ENCODE measurements around the gene MICAL2. TPM values are rescaled to one million over a fixed set of nuclear protein-coding genes. Genes with fewer than 3 reads are reported as not detected.

MICAL2 gene
- total and polyA plus RNA-seq, 2 of the 8 experiments (the other 6 are each of a cell fraction or from before 2014, with no cell fraction given): 1.3 to 4.1 TPM

GRCh38 chr11:12288212-12288930, 178.0 kb downstream of the MICAL2 start:
- FAIRE-seq: peak; percentile 90
- Histone ChIP-seq H3K36me3 (ENCODE audit: control insufficient read depth in 2 of 4, insufficient read depth in 4 of 4, low read length in 3 of 4) (no peaks in the 10 kb centered on the region), H3K79me2 (ENCODE audit: control insufficient read depth in 1 of 2, insufficient read depth in 2 of 2, low read length in 2 of 2) (no peaks in the 10 kb centered on the region), H3K14ac (ENCODE audit: insufficient read length) (no peak overlapping the region), H2AFZ (ENCODE audit: low read length) (peak overlapping the region; percentile 71; the same call in 1 of the 2 replicates), H2BK12ac (ENCODE audit: low read depth, low read length) (peak overlapping the region; percentile 65; the same call in 1 of the 2 replicates), H3K18ac (ENCODE audit: extremely low read depth, low read length) (no peak overlapping the region; the same call in 1 of the 2 replicates), H3K23me2 (ENCODE audit: low read depth, low read length) (peaks cover 1% of the 10 kb centered on the region; the same call in 1 of the 2 replicates), H3K23ac (ENCODE audit: insufficient read length) (no peak overlapping the region), H3K4ac (replicated peaks; ENCODE audit: insufficient read length, low read depth, low read length) (no peak overlapping the region), H2BK5ac (ENCODE audit: low read depth, low read length) (peak overlapping the region; percentile 77; the same call in 1 of the 2 replicates), H3K4me1 (replicated peaks in 1 of 4; ENCODE audit: control insufficient read depth in 3 of 4, insufficient read depth in 4 of 4, low read length in 3 of 4) (peaks cover 0 to 4% (median 3%) of the 10 kb centered on the region in 4 experiments; a peak in 3 of 7 replicates), H4K5ac (ENCODE audit: insufficient read length, low read depth, low read length) (no peak overlapping the region), H4K91ac (replicated peaks; ENCODE audit: insufficient read length, low read length) (no peak overlapping the region), H4K8ac (ENCODE audit: extremely low read depth, insufficient read depth, low read length) (no peak overlapping the region), H3K27me3 (replicated peaks in 1 of 4; ENCODE audit: control insufficient read depth in 3 of 4, extremely low read depth in 1 of 4, insufficient read depth in 3 of 4, low read length in 3 of 4) (no peaks in the 10 kb centered on the region), H2BK15ac (ENCODE audit: low read length) (peak overlapping the region; percentile 66; the same call in 1 of the 2 replicates), H2BK120ac (replicated peaks; ENCODE audit: low read depth, low read length) (no peak overlapping the region), H2BK20ac (ENCODE audit: low read length) (no peak overlapping the region), H3K4me3 (ENCODE audit: extremely low read depth in 1 of 4, insufficient read depth in 2 of 4, low read depth in 3 of 4, low read length in 4 of 4) (no peak overlapping the region), H3K4me2 (ENCODE audit: insufficient read depth in 1 of 2, low read depth in 2 of 2, low read length in 2 of 2) (no peak overlapping the region), H3K9ac (replicated peaks in 1 of 4; ENCODE audit: extremely low read depth in 1 of 4, low read depth in 3 of 4, low read length in 3 of 4) (no peak overlapping the region), H3K56ac (replicated peaks; ENCODE audit: insufficient read length, low read depth, low read length) (no peak overlapping the region), H3K27ac (ENCODE audit: low read depth, low read length) (no peak overlapping the region), H2AK5ac (ENCODE audit: low read depth, low read length) (no peak overlapping the region), H3K9me3 (ENCODE audit: insufficient read depth in 2 of 2, low read depth in 1 of 2, low read length in 1 of 2) (no peaks in the 10 kb centered on the region), H4K20me1 (replicated peaks in 1 of 2; ENCODE audit: control insufficient read depth in 1 of 2, insufficient read depth in 2 of 2, low read length in 2 of 2) (no peaks in the 10 kb centered on the region), H3K79me1 (ENCODE audit: low read depth, low read length) (no peaks in the 10 kb centered on the region)
- DNase-seq (ENCODE audit: low read depth in 1 of 2, low spot score in 2 of 2): peak; percentile 82 to 95
- POLR2A ChIA-PET (ENCODE audit: partially characterized antibody): no interaction called here
- CTCF ChIA-PET (ENCODE audit: partially characterized antibody): interaction anchor here (0.6 to 6.2 kb wide), 84 partner anchors 9 to 968 kb away, joined by 3 to 71 read pairs (median 4); partner anchors contain the start of gene PARVA
- WGBS, 2 experiments (ENCODE audit: extremely low coverage in 1 of 2, insufficient coverage in 1 of 2, insufficient read length in 1 of 2, insufficient replicate concordance in 2 of 2, low coverage in 1 of 2, low lambda C conversion rate in 2 of 2, missing lambda C conversion rate in 1 of 2): 54% methylated on average over 12 of the region's 12 CpGs; no CpG with 5 or more reads in 1 of the 2 experiments
- peak; percentile 44 for TF ChIP-seq TAF7 (optimal IDR thresholded peaks at IDR 0.05; ENCODE audit: borderline replicate concordance, low read depth, low read length)
- TF ChIP-seq SP4 (IDR thresholded peaks at IDR 0.05; ENCODE audit: low read length): no peak
- TF ChIP-seq RAD21 (IDR thresholded peaks at IDR 0.05 in 1 of 2, conservative IDR thresholded peaks at IDR 0.05 in 1 of 2; ENCODE audit: low read depth in 2 of 2, low read length in 2 of 2): peak; percentile 93 to 97
- no peak for TF ChIP-seq TAF1 (IDR thresholded peaks at IDR 0.05; ENCODE audit: low read depth, low read length)
- TF ChIP-seq NANOG (IDR thresholded peaks at IDR 0.05; ENCODE audit: insufficient read depth, low read depth, low read length, poor library complexity, severe bottlenecking): no peak
- no peak for TF ChIP-seq POU5F1 (IDR thresholded peaks at IDR 0.05; ENCODE audit: low read depth, low read length)
- no peak for TF ChIP-seq KDM4A (IDR thresholded peaks at IDR 0.05; ENCODE audit: low read depth, low read length, severe bottlenecking)
- TF ChIP-seq YY1 (IDR thresholded peaks at IDR 0.05; ENCODE audit: low read depth, low read length): peak; percentile 86
- TF ChIP-seq BCL11A (IDR thresholded peaks at IDR 0.05; ENCODE audit: low read depth in 2 of 2, low read length in 2 of 2): no peak
- TF ChIP-seq CEBPB (IDR thresholded peaks at IDR 0.05; ENCODE audit: low read depth, low read length): peak; percentile 31; the same call in 1 of the 2 replicates
- TF ChIP-seq RNF2 (IDR thresholded peaks at IDR 0.05; ENCODE audit: borderline replicate concordance, low read depth, low read length, missing control alignments, poor library complexity, severe bottlenecking): no peak
- TF ChIP-seq TEAD4 (IDR thresholded peaks at IDR 0.05; ENCODE audit: low read depth, low read length): no peak

Data from H1 (cell line).